GM10248 (cell line): ENCODE data around the gene FEZF1.

ENCODE experiments used
- CTCF ChIA-PET: fragments of 300-600 bp; sonication (Branson Sonifier 250); formaldehyde crosslinking; extraction: SDS; loops from one replicate; lab custom pipeline; 2021; ENCODE audit warnings: antibody characterized with exemption; lab: Yijun Ruan, JAX
- POLR2A ChIA-PET: fragments of 350-650 bp; sonication (Branson Sonifier 250); formaldehyde crosslinking; extraction: SDS; loops from one replicate; lab custom pipeline; 2020; ENCODE audit warnings: antibody characterized with exemption; lab: Yijun Ruan, JAX
- DNase-seq: peaks from one replicate; pipeline ENCODE4 v3.0.0; 2012; ENCODE audit errors: extremely low spot score
- CTCF ChIP-seq: IDR thresholded peaks from 2 replicates; pipeline ENCODE4 v1.5.1; 2012; ENCODE audit warnings: mild to moderate bottlenecking, low read depth; ENCODE audit errors: extremely low read depth, missing control alignments, control extremely low read depth

FEZF1 gene

GRCh38 chr7:122310119-122311021 is 5.8 kb upstream of the FEZF1 start:
- TF ChIP-seq CTCF, result no peak
- CTCF ChIA-PET, result interaction anchor here (1.1 to 1.4 kb wide), 2 partner anchors 14 to 27 kb away, joined by 3 read pairs; no protein-coding TSS in a partner anchor
- peak; percentile 22 for DNase-seq
- POLR2A ChIA-PET, result no interaction called here

DNA sequence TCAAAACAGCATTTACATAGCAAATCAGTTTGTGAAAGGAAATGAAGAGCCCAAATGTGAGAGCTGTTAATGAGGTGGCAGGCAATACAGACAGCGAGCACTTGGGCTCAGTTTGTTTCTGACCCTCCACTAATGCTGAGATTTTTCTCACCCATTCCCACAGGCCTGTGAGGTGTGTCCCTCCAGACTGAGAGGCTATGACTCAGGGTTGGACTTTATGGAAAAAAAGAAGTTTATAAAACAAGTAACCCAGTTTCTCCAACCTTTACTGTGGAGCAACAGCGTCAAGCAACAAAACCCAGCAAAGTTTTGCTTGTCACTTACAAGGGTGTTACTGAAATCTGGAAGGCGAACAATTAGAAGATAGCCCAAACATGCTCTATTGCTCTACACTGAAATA is 4.9 kb upstream of the FEZF1 start:
- TF ChIP-seq CTCF, result no peak

DNA sequence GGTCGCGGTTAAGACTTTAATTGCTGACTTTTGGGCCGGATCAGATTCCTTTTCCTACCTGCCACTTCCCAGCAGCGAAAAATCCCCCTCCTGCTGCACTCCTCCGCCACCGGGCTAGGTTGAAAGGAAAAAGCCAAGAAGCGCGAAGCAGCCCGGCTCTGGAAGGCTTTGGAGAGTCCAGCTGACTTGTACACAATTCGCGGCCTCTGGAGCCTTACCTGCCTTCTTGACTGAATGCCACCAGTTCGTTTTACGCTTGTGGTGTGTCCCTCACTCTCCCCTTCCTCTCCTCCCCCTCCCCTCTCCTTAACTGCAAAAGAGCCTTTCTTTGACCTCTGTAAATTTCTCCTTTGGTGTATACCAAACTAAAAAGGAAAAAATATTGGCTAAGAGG is 2.7 kb upstream of the FEZF1 start:
- no peak for TF ChIP-seq CTCF
- ChIA-PET CTCF (no interaction called here), POLR2A (no interaction called here)
- DNase-seq, result no peak

More for the DNA sequence above, 4.9 kb upstream of the FEZF1 start:
- DNase-seq, result no peak
- ChIA-PET POLR2A (no interaction called here), CTCF (interaction anchor here (1.1 to 1.4 kb wide), 2 partner anchors 15 to 27 kb away, joined by 3 read pairs; no protein-coding TSS in a partner anchor)

GRCh38 chr7:122306320-122307227 is 2.0 kb upstream of the FEZF1 start:
- no peak for DNase-seq
- CTCF ChIA-PET, result interaction anchor here (1.1 kb wide), 1 partner anchor 12 kb away, joined by 3 read pairs; no protein-coding TSS in a partner anchor

DNA sequence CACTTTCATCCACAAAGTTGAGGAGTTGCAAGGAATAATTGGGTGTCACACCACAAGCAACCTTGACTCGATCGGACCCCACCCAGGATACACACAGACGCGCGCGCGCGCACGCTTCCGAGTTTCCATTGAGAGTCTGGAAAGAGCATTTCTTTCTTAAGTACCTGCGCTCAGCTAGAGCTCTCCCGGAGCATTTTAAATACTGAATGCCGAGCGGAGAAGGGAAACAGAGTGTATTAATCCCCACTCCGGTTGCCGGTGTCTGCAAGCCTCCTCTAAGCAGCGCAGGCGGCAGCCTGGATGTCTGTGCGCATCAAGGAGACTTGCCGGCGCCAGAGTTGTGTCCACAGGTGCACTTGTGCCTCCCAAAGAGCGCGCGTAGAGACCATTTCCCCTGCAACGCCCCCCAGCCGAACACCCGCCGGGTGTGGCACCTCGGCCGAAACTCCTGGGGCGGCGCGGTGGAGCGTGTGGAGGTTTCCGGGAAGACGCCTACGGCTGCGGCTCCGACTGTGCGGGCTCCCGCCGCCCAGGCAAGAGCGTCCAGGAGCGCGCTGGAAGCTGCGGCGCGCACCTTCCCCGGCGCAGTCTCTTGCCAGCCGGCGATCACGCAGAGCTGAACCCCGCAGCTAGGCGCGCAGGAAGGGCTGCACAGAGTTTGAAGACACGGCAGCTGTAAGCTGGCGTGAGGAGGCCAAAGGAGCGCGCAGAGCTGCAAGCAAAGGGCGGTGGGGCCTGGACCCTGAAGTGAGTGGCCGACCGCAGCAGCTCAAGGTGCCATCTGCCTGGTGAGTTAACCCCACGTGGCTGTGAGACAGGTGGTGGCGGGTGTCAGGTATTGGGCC is 1.1 kb upstream of the FEZF1 start:
- no peak for DNase-seq
- CTCF ChIA-PET, result interaction anchor here (1.1 kb wide), 1 partner anchor 11 kb away, joined by 3 read pairs; no protein-coding TSS in a partner anchor
- no peak for TF ChIP-seq CTCF
- POLR2A ChIA-PET, result no interaction called here

More at GRCh38 chr7:122306320-122307227, 2.0 kb upstream of the FEZF1 start:
- no peak for TF ChIP-seq CTCF
- POLR2A ChIA-PET, result no interaction called here
